Measurements from ENCODE around the gene PNPLA7. TPM values are rescaled to one million over a fixed set of nuclear protein-coding genes. Genes with fewer than 3 reads are reported as not detected.

The PNPLA7 gene
- total and polyA plus RNA-seq, 2 of the 8 experiments (the other 6 are each of a cell fraction or from before 2014, with no cell fraction given) = 0.35 to 0.47 TPM

GRCh38 chr9:137453643-137454081 is 96.5 kb downstream of the PNPLA7 start:
- H2AFZ ChIP-seq (ENCODE audit: low read length) = no peak overlapping the region
- no peak overlapping the region for H4K5ac ChIP-seq (ENCODE audit: insufficient read length, low read depth, low read length)
- peaks cover 12% of the 10 kb centered on the region; the same call in 1 of the 2 replicates for H3K23me2 ChIP-seq (ENCODE audit: low read depth, low read length)
- H4K91ac ChIP-seq (replicated peaks; ENCODE audit: insufficient read length, low read length) = no peak overlapping the region
- no peak for FAIRE-seq
- H2BK5ac ChIP-seq (ENCODE audit: low read depth, low read length) = no peak overlapping the region
- no peak overlapping the region for H2BK12ac ChIP-seq (ENCODE audit: low read depth, low read length)
- no peak overlapping the region for H2AK5ac ChIP-seq (ENCODE audit: low read depth, low read length)
- ChIA-PET CTCF (ENCODE audit: partially characterized antibody) (interaction anchor here (1.3 to 2.5 kb wide), 2 partner anchors 9 to 10 kb away, joined by 6 to 13 read pairs; no protein-coding TSS in a partner anchor), POLR2A (ENCODE audit: partially characterized antibody) (interaction anchor here (0.6 to 3.6 kb wide), 6 partner anchors 9 to 177 kb away, joined by 3 to 28 read pairs (median 4); partner anchors contain the start of gene ENTPD8)
- peak; percentile 86 to 87 for DNase-seq (ENCODE audit: low read depth in 1 of 2, low spot score in 2 of 2)
- H2BK15ac ChIP-seq (ENCODE audit: low read length) = no peak overlapping the region
- WGBS, 2 experiments (ENCODE audit: extremely low coverage in 1 of 2, insufficient coverage in 1 of 2, insufficient read length in 1 of 2, insufficient replicate concordance in 2 of 2, low coverage in 1 of 2, low lambda C conversion rate in 2 of 2, missing lambda C conversion rate in 1 of 2) = 8% methylated on average over 13 of the region's 25 CpGs; no CpG with 5 or more reads in 1 of the 2 experiments
- no peak overlapping the region for H2BK20ac ChIP-seq (ENCODE audit: low read length)
- H3K27me3 ChIP-seq (replicated peaks in 1 of 4; ENCODE audit: control insufficient read depth in 3 of 4, extremely low read depth in 1 of 4, insufficient read depth in 3 of 4, low read length in 3 of 4) = no peaks in the 10 kb centered on the region; a peak in 2 of 7 replicates
- no peak for TF ChIP-seq TBP (IDR thresholded peaks at IDR 0.05; ENCODE audit: low read depth, low read length)
- TF ChIP-seq NRF1 (IDR thresholded peaks at IDR 0.05; ENCODE audit: low read depth, low read length) = no peak
- no peak for TF ChIP-seq RAD21 (IDR thresholded peaks at IDR 0.05 in 1 of 2, conservative IDR thresholded peaks at IDR 0.05 in 1 of 2; ENCODE audit: low read depth in 2 of 2, low read length in 2 of 2)
- TF ChIP-seq SP1 (IDR thresholded peaks at IDR 0.05; ENCODE audit: low read depth, low read length) = peak; percentile 20; the same call in 1 of the 2 replicates
- no peak for TF ChIP-seq HDAC6 (IDR thresholded peaks at IDR 0.05; ENCODE audit: low read depth, low read length)
- TF ChIP-seq ASH2L (IDR thresholded peaks at IDR 0.05; ENCODE audit: low read length) = no peak
- no peak for TF ChIP-seq RNF2 (IDR thresholded peaks at IDR 0.05; ENCODE audit: borderline replicate concordance, low read depth, low read length, missing control alignments, poor library complexity, severe bottlenecking)
- H3K9me3 ChIP-seq (ENCODE audit: insufficient read depth in 2 of 2, low read depth in 1 of 2, low read length in 1 of 2) = no peaks in the 10 kb centered on the region
- H3K4me3 ChIP-seq (ENCODE audit: extremely low read depth in 1 of 4, insufficient read depth in 2 of 4, low read depth in 3 of 4, low read length in 4 of 4) = peak overlapping the region; percentile 23 to 71 (median 50)
- H3K56ac ChIP-seq (replicated peaks; ENCODE audit: insufficient read length, low read depth, low read length) = no peak overlapping the region
- no peak overlapping the region for H2BK120ac ChIP-seq (replicated peaks; ENCODE audit: low read depth, low read length)
- no peak overlapping the region for H3K27ac ChIP-seq (ENCODE audit: low read depth, low read length)
- H4K20me1 ChIP-seq (replicated peaks in 1 of 2; ENCODE audit: control insufficient read depth in 1 of 2, insufficient read depth in 2 of 2, low read length in 2 of 2) = peaks cover 0 to 13% of the 10 kb centered on the region in 2 experiments
- H4K8ac ChIP-seq (ENCODE audit: extremely low read depth, insufficient read depth, low read length) = no peak overlapping the region
- H3K9ac ChIP-seq (replicated peaks in 1 of 4; ENCODE audit: extremely low read depth in 1 of 4, low read depth in 3 of 4, low read length in 3 of 4) = no peak overlapping the region
- peak overlapping the region; percentile 56 to 82 for H3K4me2 ChIP-seq (ENCODE audit: insufficient read depth in 1 of 2, low read depth in 2 of 2, low read length in 2 of 2)
- H3K4me1 ChIP-seq (replicated peaks in 1 of 4; ENCODE audit: control insufficient read depth in 3 of 4, insufficient read depth in 4 of 4, low read length in 3 of 4) = peaks cover 0 to 22% (median 17%) of the 10 kb centered on the region in 4 experiments; a peak in 6 of 7 replicates
- no peak overlapping the region for H3K18ac ChIP-seq (ENCODE audit: extremely low read depth, low read length)
- H3K36me3 ChIP-seq (ENCODE audit: control insufficient read depth in 2 of 4, insufficient read depth in 4 of 4, low read length in 3 of 4) = peaks cover 6 to 22% (median 7%) of the 10 kb centered on the region in 4 experiments; a peak in 7 of 8 replicates
- no peak overlapping the region for H3K4ac ChIP-seq (replicated peaks; ENCODE audit: insufficient read length, low read depth, low read length)
- no peak overlapping the region for H3K23ac ChIP-seq (ENCODE audit: insufficient read length)
- H3K79me2 ChIP-seq (ENCODE audit: control insufficient read depth in 1 of 2, insufficient read depth in 2 of 2, low read length in 2 of 2) = no peaks in the 10 kb centered on the region; a peak in 1 of 4 replicates
- no peak overlapping the region for H3K14ac ChIP-seq (ENCODE audit: insufficient read length)
- peaks cover 3% of the 10 kb centered on the region; the same call in 1 of the 2 replicates for H3K79me1 ChIP-seq (ENCODE audit: low read depth, low read length)

Measured in H1 (cell line).